Lung (tissue), 12 donors: Measurements from ENCODE around the gene SIRT1. TPM values are rescaled to one million over a fixed set of nuclear protein-coding genes. Genes with fewer than 3 reads are reported as not detected.

Experiments used
- ATAC-seq: fragments of 200-7000 bp; cut with Tn5 transposase; one replicate; pipeline ENCODE4 v1.9.1; 2020; ENCODE audit warnings: moderate number of reproducible peaks; ENCODE audit not compliant: insufficient read depth, low FRiP score
- DNase-seq, 3 donors: peaks; one replicate each; pipeline ENCODE4 v3.0.0-alpha.2; 2013 to 2017
- H3K27ac ChIP-seq, 2 donors: one replicate each; pipeline ENCODE4 v1.5.1; 2013; ENCODE audit warnings: mild to moderate bottlenecking in 2 of 2, moderate library complexity in 2 of 2, control low read depth in 1 of 2, inconsistent platforms in 1 of 2, low read depth in 1 of 2, low read length in 1 of 2
- H3K27me3 ChIP-seq, 3 donors: one replicate each; pipeline ENCODE4 v1.5.1; 2013; ENCODE audit warnings: low read length in 2 of 3; ENCODE audit not compliant: control insufficient read depth in 3 of 3, insufficient read depth in 3 of 3
- H3K36me3 ChIP-seq, 4 donors: one replicate each; pipeline ENCODE4 v1.5.1; 2013; ENCODE audit warnings: low read length in 4 of 4, mild to moderate bottlenecking in 1 of 4, moderate library complexity in 1 of 4; ENCODE audit not compliant: control insufficient read depth in 4 of 4, insufficient read depth in 4 of 4
- H3K4me1 ChIP-seq, 5 donors: one replicate each; pipeline ENCODE4 v1.5.1; 2013; ENCODE audit warnings: low read length in 5 of 5, mild to moderate bottlenecking in 2 of 5, moderate library complexity in 1 of 5; ENCODE audit not compliant: control insufficient read depth in 5 of 5, insufficient read depth in 5 of 5
- H3K4me3 ChIP-seq: one replicate; pipeline ENCODE4 v1.5.1; 2013; ENCODE audit warnings: mild to moderate bottlenecking, control low read depth, moderate library complexity
- H3K9ac ChIP-seq, 2 donors: one replicate each; pipeline ENCODE4 v1.5.1; 2013; ENCODE audit warnings: low read length in 2 of 2, control low read depth in 1 of 2; ENCODE audit not compliant: insufficient read depth in 1 of 2
- H3K9me3 ChIP-seq, 4 donors: one replicate each; pipeline ENCODE4 v1.5.1; 2013; ENCODE audit warnings: low read length in 3 of 4, mild to moderate bottlenecking in 1 of 4, moderate library complexity in 1 of 4; ENCODE audit not compliant: control insufficient read depth in 4 of 4, insufficient read depth in 3 of 4
- CTCF ChIP-seq: IDR thresholded peaks from 2 replicates; pipeline ENCODE4 v1.5.1; 2012; ENCODE audit warnings: mild to moderate bottlenecking; ENCODE audit errors: control extremely low read depth, extremely low read depth
- WGBS, 2 donors: extraction: QIAGEN DNeasy Blood & Tissue Kit; methylation state at CpG; one replicate each; pipeline ENCODE4 v1.1.7; 2013; 5-methylcytosine and 5-hydroxymethylcytosine counted together
- polyA plus RNA-seq, 2 donors: library from polyadenylated mRNA; stranded (reverse); fragments of 200-250 nt; gene quantifications; one replicate each; pipeline ENCODE4 v1.2.1, GENCODE V29; 2013
- total RNA-seq, 2 donors: library from RNA; depleted of rRNA in 1 of 2; stranded (reverse); fragments of >200 nt in 1 of 2; gene quantifications; one replicate each; pipeline ENCODE4 v1.2.1, GENCODE V29; 2014 to 2021
- donor health status: control.
- donor health status: control.
- donor health status: Bipolar disorder and iron deficiency.
- donor health status: healthy.
- donor health status: DM: yes; HTN: yes; CAD: no.

Gene SIRT1
- total and polyA plus RNA-seq, 4 donors = 8.7 to 37.0 (median 13.4) TPM

GRCh38 chr10:67884842-67885670 lies 600 bp downstream of the SIRT1 start:
- ATAC-seq = peak; percentile 79

GRCh38 chr10:67893637-67894036 lies 9.2 kb downstream of the SIRT1 start:
- Histone ChIP-seq H3K27me3 (no peaks in the 10 kb centered on the region), H3K36me3 (peaks cover 27 to 50% (median 31%) of the 10 kb centered on the region in 4 donors), H3K4me1 (peaks cover 0 to 3% (median 0%) of the 10 kb centered on the region in 5 donors), H3K4me3 (no peak overlapping the region), H3K9me3 (no peaks in the 10 kb centered on the region), H3K27ac (no peak overlapping the region), H3K9ac (no peak overlapping the region)
- DNase-seq (no peak), ATAC-seq (no peak)
- no peak for TF ChIP-seq CTCF
- WGBS, 2 donors = 95 to 98% methylated on average over 14 of the region's 14 CpGs

More at GRCh38 chr10:67884842-67885670, 600 bp downstream of the SIRT1 start:
- no peaks in the 10 kb centered on the region for H3K9me3 ChIP-seq
- H3K9ac ChIP-seq = peak overlapping the region; percentile 25 to 75
- peak overlapping the region; percentile 87 for H3K4me3 ChIP-seq
- no peaks in the 10 kb centered on the region for H3K27me3 ChIP-seq
- peaks cover 0 to 13% (median 3%) of the 10 kb centered on the region in 5 donors for H3K4me1 ChIP-seq
- H3K27ac ChIP-seq = peak overlapping the region; percentile 98 to 100
- peak; percentile 84 to 86 (median 85) for DNase-seq
- 0% methylated on average over 52 to 73 of the region's 73 CpGs for WGBS, 2 donors
- no peak for TF ChIP-seq CTCF
- peaks cover 8 to 27% (median 14%) of the 10 kb centered on the region in 4 donors for H3K36me3 ChIP-seq

GRCh38 chr10:67903581-67903980 lies 19.1 kb downstream of the SIRT1 start:
- no peak overlapping the region for H3K27ac ChIP-seq
- H3K9ac ChIP-seq = no peak overlapping the region
- no peaks in the 10 kb centered on the region for H3K4me1 ChIP-seq
- no peak for DNase-seq
- H3K36me3 ChIP-seq = peaks cover 22 to 36% (median 29%) of the 10 kb centered on the region in 4 donors
- no peaks in the 10 kb centered on the region for H3K27me3 ChIP-seq
- no peak for TF ChIP-seq CTCF
- no peak overlapping the region for H3K4me3 ChIP-seq
- H3K9me3 ChIP-seq = no peaks in the 10 kb centered on the region
- ATAC-seq = no peak
- 94 to 96% methylated on average over 7 of the region's 7 CpGs for WGBS, 2 donors
